Retinal pigment epithelial cell (primary cell): ENCODE results near the gene KRAS.

Experiments used
- DNase-seq: peaks from one replicate; pipeline ENCODE4 v3.0.0-alpha.2; 2010; ENCODE audit warnings: low read depth
- H3K4me3 ChIP-seq: 2 replicates; pipeline ENCODE4 v1.5.1; 2011; ENCODE audit warnings: mild to moderate bottlenecking, low read length, control low read depth, moderate library complexity
- TF ChIP-seq, protein P1 (sequence below): conservative IDR thresholded peaks from 2 replicates; pipeline ENCODE4 v1.5.1; 2011; ENCODE audit warnings: low read depth, low read length, control low read depth, inconsistent platforms

The KRAS gene

DNA sequence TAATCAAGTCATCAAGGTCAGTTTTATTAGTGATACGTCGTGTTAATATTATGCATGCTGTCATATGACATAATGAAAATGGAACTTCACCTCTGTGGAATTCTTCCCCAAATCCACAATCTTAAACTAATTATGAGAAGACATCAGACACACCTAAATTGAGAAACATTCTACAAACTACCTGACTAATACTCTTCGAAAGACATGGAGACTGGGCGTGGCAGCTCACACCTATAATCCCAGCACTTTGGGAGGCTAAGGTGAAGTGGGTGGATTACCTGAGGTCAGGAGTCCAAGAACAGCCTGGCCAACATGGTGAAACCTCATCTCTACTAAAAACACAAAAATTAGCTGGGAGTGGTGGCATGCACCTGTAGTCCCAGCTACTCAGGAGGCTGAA lies 33.3 kb upstream of the KRAS start:
- TF ChIP-seq, protein P1, sequence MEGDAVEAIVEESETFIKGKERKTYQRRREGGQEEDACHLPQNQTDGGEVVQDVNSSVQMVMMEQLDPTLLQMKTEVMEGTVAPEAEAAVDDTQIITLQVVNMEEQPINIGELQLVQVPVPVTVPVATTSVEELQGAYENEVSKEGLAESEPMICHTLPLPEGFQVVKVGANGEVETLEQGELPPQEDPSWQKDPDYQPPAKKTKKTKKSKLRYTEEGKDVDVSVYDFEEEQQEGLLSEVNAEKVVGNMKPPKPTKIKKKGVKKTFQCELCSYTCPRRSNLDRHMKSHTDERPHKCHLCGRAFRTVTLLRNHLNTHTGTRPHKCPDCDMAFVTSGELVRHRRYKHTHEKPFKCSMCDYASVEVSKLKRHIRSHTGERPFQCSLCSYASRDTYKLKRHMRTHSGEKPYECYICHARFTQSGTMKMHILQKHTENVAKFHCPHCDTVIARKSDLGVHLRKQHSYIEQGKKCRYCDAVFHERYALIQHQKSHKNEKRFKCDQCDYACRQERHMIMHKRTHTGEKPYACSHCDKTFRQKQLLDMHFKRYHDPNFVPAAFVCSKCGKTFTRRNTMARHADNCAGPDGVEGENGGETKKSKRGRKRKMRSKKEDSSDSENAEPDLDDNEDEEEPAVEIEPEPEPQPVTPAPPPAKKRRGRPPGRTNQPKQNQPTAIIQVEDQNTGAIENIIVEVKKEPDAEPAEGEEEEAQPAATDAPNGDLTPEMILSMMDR = no peak
- H3K4me3 ChIP-seq = no peak overlapping the region
- no peak for DNase-seq

DNA sequence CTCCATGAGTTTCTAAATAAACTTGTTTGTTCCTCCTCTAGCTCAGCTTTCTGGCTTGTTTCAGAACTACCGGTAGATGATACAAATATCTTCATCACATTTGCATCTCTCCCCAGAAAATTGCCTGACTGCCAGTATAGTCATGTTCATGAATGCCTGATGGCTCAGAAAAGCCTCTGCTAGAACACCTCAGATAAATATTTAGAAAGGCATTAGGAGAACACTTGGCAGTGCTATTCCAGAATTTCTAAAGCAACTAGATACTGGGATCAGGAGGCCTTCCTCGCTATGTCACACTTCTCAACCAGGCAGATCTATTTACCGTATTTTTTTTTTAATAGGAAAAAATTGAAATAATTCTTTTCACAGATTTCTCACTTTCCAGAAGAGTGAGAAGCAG lies 32.3 kb upstream of the KRAS start:
- no peak for DNase-seq
- no peak overlapping the region for H3K4me3 ChIP-seq
- TF ChIP-seq, protein P1 = no peak

- H3K4me3 ChIP-seq = no peak overlapping the region
- TF ChIP-seq, protein P1 = no peak
- no peak for DNase-seq
These were observed 29.4 kb upstream of the KRAS start for GRCh38 chr12:25280082-25280481.

DNA sequence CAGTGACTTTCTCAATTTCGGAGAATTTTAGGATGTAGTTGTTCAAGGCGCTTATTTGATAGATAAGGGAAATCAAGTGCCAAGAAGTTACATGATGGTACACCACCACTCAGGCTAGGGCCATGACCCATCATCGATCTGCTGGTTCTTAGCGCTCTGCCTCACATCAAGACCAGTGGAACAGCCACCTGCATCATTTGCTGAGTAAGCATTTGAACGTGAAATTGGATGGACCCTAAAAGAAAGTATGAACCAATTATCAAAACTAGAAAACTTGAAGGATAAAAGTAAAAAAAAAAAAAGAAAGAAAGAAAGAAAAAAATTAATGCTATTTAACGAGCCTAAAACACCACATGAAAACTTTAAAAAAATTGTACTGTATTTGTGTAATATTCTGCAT lies 27.5 kb upstream of the KRAS start:
- TF ChIP-seq, protein P1 = no peak
- DNase-seq = no peak
- no peak overlapping the region for H3K4me3 ChIP-seq

DNA sequence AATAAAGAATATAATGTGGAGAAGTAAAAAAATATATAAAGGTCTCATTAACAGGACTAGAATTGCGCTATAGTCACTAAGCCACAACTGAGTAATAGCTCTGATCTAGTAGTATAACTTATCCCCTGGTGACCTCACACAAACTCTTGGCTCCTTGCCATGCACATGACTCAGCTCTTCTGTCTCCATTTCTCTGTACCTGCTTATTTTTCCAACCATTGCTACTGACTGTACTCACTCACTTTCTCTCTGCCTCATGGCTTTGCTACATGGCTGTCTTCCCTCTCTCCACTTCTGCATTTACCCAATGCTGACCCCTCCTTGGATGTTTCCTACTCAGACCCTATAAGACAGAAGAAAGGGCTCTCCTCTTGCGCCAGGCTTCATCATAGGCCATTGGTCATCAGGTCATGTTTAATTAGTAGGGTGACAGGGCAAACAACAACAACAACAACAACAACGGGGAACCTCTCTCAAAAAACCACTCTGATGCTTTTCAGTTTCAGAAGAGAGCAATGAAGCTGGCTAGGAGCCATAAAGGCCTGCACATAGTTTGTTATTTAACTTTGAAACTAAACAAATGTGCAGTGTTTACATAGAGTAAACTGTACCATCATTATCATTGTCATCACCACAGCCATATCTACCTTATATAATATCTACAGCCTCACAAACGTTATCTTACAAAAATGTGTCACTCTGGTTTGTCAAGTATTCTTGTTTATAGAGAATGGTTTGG lies 25.6 kb upstream of the KRAS start:
- peak; percentile 85 for DNase-seq
- no peak overlapping the region for H3K4me3 ChIP-seq
- TF ChIP-seq, protein P1 = no peak

DNA sequence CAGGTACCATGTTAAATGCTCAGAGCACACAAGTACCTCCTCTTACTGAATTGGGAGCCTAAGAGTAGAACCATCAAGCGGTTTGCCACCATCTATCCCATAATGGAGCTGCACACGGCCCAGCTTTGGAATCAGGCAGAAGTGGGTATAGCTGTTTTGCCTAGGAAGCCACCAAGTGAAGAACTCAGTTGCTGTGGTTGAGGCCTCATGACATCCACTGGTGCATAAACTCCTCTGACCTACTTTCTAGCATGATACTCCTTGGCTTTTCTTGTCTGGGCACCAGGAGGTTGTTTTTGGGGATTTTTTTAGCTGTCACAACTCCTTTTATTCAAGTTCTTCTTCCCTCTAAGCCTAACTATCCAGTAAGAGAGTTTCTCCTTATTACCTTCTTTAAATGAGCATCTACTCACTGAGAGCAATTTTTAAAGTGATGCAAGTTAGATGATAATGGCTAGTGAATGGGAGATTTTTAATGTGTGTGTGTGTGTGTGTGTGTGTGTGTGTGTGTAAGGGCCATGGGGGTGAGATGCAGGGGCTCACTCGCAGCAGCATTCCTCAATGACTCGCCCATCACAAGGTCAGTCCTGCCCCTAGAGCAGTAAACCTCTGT lies 20.9 kb upstream of the KRAS start:
- TF ChIP-seq, protein P1 = no peak
- H3K4me3 ChIP-seq = no peak overlapping the region
- no peak for DNase-seq

GRCh38 chr12:25269701-25270100 lies 19.0 kb upstream of the KRAS start:
- TF ChIP-seq, protein P1 = no peak
- H3K4me3 ChIP-seq = no peak overlapping the region
- no peak for DNase-seq
